Activated CD4-positive, alpha-beta T cell treated with anti-CD3 and anti-CD28 coated beads for 24 hours (primary cell): ENCODE data around the gene AFF2.

Experiments used
- DNase-seq, 2 donors: peaks; one replicate each; pipeline ENCODE4 v3.0.0-alpha.2; 2020; ENCODE audit warnings: low read depth in 2 of 2

The AFF2 gene

DNA sequence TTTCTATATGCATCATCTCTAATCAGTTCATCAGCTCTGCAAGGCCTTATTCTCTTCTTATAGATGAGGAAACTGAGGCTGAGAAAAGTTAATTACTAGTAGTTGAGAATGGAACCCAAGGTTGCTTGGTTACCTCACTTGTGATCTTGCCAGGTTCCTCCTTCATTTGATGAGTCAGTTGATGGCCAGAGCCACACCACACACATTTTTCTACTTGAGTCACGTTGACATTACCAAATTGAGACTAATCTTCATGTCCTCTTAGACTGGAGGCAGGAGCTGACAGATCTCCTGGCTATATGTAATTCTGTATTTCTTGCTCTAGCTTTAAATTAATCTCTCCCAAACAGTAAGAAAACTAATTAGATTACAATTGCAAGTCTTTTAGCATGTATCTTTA is 428.4 kb downstream of the AFF2 start:
- DNase-seq = no peak

DNA sequence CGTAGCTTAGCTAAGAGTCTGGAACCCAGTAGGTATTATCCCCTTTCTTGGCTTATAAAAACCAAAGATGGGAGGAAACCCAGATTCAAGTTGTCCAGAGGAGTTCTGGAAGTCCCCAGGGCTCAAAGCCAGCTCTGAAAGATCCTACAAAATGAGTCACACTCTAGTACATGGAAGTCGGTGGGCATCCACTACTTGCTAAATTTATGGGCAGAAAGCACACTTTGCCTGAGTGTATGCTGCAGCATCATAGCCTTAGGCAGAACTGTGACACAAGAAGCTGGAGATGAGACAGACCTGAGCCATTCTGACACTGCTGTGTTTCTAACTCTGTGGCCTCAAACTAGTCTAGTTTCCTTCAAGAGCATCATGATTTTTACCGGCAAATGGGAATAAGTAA is 429.3 kb downstream of the AFF2 start:
- DNase-seq = no peak

DNA sequence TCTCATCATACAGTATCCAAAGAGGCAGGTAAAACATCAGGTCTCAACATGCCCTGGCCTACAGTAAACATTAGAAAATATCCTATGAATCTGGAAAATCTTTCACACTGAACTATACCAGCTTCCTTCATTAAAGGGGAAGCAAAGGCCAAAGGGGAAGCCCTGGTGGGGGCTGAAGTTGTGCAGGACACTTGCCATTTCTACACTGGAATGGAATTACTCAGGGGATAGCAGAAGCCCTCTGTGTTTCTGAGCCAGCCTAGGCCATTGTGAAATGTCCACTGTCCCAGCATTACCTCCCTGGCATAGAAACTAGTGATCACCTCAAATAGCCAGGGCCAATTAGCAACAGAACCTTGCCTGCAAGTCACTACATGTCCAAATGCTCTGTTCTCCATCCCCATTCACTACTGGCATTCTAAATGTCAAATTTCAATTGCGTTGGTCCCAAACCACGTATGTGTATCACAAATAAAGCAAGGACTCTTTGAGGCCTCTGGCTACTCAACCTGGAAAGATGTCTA is 429.9 kb downstream of the AFF2 start:
- no peak for DNase-seq

DNA sequence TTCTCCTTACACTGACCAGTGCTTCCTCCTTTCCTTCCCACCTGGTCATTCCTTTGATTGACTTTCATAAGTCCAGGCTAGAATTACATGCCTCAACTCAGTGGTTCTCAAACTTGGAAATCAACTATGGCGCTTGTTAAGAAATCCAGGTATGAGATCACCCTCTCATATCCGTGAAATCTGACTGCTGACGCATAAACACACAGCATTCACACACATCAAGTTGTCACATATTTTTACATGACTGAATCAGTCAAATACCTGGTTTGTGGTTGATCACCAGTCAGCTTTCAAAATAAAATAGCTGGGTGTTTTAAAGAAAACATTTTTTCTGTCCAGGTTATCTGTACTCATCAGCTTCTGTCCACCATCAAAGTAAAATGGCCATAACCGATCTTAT is 433.5 kb downstream of the AFF2 start:
- no peak for DNase-seq

DNA sequence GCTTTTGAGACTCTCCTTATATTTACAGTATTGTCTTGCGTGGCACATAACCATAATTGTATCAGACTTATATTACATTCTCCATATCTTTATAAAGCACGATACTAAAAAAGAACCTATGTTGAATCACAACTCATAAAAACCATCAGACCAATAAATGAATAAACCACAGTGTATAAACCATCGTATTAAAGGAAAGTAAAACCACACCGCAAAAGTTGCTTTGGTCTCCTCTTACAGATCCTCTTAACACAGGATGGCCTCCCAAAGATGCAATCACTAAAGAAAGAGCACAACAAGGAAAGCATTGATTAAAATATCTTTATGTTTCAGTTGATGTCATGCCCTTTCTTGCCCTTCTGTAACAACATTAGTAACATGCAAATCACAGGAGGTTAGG is 437.9 kb downstream of the AFF2 start:
- DNase-seq = no peak

DNA sequence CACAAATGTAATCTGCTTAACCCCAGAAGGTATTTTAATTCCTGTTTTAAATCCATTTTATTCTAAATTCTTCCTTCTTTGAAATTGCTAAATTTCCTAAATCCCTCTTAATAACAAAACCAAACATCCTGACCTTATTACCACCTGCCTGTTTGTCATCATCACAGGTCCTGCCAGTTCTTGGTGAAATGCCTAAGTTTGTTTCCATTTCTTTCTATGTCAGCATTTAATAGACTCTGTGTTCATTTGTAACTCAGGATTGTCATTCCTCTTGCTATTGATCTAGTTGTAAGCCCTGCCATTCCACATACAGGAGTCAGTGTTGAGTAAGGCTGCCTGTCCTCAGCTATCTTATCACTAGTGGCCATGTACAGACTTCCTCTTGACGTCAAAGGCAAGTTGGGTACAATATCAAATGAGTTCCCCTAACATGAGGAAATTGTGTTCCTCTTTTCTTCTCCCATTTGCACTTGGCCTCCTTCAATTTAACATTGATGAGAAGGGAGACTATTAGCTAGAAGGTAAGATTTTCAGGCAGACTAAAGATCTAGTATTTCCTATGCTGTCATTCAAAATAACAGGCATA is 440.1 kb downstream of the AFF2 start:
- DNase-seq = no peak

DNA sequence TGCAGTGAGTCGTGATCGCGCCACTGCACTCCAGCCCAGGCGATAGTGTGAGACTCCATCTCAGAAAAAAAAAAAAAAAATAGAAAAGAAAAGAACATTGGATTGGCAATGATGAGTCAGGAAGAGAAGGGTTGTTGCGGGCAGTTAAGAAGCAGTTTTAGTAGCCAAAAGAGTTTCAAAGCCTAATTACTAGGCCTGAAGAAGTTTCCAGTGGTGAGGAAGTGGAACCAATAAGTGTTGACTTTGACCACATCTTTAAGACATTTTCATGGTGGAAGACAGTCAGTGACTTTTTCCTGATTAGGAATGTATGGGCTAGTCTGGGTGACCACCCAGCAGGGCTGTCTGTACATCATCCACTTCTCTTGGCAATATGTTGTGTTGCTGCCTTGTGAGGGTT is 442.3 kb downstream of the AFF2 start:
- no peak for DNase-seq

DNA sequence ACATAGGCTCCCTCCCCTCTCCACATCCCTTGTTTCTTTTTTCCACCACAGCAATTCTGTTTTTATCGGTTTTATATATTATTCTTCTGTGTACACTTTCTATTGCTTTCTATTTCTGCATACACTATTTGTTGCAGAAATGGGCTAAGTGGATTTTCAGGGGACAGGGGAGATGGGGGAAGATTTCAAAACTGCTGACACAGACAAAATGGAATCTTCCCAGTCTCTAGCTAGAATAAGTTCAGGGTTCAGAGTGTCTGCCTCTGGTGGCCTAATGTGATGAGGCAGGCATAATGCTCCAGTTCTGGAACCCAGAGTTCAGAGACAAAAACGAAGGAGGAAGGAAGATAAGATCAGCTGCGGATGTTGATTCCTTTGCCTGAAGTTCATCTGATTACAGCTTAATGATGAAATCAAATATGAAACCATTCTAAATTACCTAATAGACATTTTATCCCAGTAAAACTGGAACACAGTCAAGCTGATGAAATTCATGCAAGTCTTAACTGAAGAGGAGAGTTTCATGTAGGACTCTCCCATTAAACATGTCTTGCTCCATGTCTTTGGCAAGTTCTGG is 447.1 kb downstream of the AFF2 start:
- DNase-seq = no peak

DNA sequence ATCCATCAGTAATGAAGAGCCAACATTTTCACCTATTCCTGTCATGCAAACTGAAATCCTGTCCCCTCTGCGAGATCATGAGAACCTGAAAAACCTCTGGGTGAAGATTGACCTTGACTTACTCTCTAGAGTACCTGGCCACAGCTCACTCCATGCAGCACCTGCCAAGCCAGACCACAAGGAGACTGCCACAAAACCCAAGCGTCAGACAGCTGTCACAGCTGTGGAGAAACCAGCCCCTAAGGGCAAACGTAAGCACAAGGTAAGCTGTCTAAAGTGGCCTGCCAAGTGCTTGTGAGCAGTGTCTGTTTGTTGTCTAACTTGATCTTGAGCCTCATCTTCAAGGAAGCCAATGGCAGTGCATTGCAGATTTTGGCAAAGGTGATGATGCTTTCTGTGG is 455.9 kb downstream of the AFF2 start:
- DNase-seq = no peak

DNA sequence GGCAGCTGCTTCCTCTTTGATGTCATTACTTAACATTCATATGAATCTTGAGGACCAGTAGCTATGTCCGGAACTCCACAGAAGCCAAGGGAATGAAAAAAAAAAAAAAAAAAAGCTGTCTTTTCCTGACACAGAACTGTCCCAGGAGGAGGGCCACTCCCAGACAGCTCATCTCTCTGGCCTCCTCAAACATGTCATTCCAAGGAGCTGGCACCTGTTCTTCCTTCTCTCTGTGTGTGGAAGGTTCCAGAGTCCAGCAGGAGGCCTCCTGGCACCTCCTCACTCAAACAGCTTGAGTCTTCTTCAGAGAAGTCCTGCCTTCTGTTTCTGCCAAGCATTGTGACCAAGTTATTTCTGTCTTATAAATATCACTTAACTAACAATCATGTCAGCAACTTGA is 458.5 kb downstream of the AFF2 start:
- no peak for DNase-seq

DNA sequence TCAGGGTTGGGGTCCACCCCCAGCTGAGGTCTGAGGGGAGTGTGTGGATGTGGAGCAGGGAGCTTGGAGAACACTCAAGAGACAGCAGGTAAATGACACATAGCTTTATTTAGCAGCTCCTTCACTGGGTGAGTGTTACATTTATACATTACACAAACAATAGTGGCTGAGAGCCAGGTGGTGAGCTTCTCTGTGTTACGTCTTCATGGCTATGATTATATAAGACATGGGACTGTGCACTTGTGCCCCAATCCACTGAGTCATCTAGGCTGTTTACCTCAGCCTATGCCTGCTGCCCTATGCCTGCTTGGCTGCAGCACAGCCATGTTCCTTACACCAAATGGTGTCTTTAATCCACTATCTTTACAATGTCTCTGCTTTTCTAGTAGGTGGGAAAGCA is 459.6 kb downstream of the AFF2 start:
- DNase-seq = no peak

DNA sequence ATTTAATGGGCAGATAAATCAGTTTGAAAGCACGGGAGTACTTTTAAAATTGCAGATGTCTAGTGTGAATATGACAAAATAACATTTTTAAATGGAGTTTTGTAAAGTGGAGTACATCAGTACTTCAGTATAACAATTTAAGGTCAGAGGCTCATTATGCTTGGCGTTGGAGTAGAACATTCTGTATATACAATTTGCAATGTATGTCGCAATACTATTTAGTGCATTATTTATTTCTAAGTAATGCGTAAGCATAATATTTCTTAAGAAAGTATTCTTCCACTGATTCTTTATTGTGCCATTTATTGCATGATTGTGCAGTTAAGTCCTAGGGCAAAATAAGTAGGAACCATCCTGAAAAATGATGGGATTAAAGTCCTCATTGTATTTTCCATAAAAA is 461.6 kb downstream of the AFF2 start:
- no peak for DNase-seq

DNA sequence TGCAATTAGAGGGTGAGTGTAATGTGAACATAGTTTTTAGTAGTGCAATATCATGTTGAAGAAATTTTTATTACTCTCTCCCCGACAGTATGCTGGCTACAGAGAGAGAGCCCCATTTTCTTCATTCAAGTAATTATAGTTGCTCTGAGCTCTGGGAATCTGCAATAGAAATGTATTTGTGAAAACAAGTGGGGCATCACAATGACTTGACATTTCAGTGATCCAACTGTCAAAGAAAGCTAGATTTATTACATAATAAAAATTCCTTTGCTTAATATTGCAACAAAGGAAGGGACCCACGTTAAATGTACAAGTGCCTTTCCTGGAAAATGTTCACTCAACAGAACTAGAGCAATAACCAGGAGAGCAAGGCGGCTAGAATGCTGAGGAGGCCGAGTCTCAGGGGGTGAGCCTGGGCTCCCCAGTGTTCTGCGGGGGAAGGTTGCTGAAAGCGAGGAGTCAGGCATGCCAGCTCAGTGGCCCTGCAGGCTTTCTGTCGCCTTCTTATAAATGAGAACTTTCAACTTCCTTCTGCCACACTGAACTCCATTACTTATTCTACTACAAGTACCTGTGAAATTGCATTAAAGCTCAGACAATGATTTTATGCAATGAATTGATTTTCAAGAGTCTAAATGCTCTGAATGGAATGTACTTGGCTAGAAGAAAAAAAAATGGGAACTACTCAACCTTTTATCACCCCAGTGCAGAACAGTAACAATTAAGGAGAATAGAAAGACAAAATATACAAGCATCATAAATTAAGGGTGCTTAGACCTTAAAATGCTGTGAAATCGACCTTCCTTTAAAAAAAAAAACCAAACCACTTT is 476.4 kb downstream of the AFF2 start:
- DNase-seq = no peak

DNA sequence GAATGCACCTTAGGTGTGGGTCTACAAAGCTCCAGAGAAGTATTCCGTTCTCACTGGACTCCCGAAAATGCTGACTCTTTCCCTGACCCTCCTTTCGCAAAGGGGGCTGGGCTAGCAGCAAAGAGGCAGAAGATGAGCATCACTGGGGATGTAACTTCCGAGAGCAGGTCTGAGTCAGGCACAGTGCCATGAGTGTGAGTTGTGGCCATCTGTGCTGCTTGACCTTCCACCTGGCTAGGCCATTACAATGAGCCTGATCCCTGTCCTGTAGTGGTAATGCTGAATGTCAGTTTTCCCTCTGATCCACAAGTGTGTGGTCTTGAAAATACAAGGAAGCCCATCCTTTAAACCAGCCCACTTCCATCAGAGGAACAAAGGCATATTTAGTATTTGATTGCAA is 479.4 kb downstream of the AFF2 start:
- DNase-seq = no peak

DNA sequence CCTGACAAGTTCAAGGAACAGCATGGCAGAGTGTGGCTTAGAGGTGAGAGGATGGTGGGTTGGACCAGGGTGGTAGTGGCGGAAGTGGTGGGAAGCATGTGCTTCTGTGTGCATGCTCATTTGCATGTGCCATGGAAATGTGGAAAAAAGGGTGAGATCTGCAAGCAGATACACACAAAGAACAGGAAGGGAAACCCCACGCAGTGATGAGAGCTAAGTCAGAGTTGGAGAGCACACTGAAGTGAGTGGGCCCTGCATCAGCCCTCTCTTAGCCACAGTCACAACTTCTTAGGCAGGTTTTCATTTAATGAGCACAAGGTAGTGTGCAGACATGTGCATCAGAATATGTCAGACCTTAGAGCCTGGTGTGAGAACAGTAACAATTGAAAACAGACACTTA is 483.8 kb downstream of the AFF2 start:
- no peak for DNase-seq

DNA sequence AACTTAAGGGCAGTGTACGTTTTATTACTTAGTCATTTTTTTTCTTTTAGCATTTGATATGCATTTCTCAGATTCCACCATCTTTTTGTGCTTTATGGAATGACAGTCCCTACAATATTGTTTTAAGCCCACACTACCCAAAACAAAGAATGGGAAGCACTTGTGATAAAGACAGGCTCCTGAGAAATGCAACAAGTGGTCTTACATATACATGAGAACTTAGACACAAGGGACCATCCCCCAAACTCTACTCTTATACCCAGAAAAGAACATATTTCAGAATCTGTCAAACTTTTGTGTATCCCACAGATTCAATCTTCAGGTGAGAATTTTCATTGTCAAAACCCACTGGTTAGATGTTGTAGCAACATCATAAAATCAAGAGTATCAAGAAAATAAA is 491.1 kb downstream of the AFF2 start:
- no peak for DNase-seq

DNA sequence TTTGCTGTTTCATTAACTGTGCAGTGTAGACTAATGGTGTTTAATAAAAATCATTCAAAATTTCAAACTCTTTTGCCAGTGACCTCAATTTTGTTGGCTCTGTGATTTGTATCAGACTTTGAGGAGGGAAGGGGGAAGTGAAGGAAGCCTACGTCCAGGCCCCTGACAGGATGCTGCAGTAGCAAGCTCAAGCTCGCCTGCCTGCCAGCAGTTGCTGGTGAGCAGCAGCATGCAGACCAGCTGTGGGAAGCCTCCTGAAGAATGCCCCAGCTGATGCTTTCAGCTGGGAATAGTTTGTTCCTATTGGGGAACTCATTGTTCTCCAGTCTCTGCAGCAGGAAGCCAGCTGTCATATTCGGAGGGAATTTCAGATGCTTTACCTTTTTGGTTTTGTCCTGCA is 495.2 kb downstream of the AFF2 start:
- no peak for DNase-seq

DNA sequence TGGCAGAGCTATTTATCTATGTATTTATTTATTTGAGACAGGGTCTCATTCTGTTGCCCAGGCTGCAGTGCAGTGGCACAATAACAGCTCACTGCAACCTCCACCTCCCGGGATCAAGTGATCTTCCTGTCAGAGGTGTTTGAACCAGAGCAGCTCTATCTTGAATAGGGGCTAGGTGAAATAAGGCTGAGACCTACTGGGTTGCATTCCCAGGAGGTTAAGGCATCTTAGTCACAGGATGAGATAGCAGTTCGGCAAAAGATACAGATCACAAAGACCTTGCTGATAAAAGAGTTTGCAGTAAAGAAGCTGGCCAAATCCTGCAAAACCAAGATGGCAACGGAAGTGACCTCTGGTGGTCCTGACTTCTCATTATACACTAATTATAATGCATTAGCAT is 501.9 kb downstream of the AFF2 start:
- DNase-seq = no peak

DNA sequence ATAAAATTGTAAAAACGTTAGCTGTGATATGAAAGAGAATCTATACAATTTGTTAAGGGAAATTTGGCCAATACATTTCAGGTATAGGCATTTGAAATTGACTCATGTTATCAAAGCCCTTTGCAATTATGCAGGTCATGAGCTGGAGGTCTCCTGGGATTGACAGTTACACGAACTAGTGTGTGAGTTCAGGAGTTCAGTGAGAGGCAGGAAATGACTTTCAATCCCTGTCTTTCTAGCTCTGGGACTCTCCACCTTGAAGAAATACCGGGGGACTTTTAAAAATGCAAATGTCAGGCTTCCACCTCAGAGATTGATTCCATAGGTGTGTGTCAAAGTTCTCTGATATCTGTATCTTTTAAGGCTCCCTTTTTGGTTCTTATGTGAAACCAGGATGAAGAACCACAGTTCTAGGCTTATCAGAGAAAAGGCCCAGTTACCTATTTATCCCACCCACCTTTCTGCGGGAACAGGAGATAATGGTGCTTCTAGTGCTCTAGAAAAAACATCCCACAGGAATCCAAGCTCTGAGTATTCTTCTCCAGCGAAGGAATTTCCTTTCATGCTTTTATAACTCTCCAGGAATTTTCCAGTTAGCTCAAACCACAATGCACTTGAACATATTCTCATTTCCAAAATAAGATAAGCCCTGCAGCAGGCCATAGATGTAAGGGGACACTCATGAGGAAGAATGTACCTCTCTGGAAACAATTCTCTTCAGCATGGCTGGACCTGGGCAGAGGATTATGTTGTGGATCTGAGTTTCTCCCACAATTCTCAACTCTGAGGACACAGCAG is 503.6 kb downstream of the AFF2 start:
- DNase-seq = no peak

DNA sequence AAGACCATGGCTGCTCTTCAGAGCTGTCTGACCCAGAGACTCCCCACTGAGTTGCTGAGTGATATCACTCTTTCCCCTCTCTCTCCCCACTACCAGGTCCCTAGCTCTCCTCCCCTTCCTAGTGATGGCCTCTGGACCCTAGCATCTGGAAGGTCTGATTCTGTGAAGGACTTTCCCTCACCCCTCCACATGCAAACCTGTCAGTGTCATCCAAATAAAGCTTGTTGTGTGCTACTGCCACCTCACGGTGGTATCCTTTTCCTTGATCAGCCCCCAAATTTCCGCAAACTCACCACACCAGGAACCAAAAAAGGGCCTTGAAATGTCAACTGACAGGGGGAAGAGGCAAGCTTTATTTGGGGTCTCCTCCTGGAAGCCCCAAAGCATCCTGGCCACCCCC is 504.5 kb downstream of the AFF2 start:
- no peak for DNase-seq

DNA sequence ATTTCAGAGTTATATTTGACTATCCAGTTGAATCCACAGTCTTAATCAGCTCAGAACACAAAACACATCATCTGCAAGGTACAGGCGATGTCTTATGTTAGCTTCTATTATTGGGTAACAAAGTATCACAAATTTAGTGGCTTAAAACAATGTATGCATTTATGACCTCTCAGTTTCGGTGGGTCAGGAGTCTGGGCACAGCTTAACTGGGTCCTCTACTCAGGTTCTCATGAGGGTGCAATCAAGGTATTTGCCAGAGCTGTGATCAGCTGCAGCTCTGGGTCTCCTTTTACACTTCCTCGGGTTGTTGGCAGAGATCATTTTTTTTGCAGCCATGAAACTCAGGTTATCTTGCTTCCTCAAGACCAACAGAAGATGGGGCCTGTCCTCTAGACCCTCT is 505.8 kb downstream of the AFF2 start:
- DNase-seq = no peak

DNA sequence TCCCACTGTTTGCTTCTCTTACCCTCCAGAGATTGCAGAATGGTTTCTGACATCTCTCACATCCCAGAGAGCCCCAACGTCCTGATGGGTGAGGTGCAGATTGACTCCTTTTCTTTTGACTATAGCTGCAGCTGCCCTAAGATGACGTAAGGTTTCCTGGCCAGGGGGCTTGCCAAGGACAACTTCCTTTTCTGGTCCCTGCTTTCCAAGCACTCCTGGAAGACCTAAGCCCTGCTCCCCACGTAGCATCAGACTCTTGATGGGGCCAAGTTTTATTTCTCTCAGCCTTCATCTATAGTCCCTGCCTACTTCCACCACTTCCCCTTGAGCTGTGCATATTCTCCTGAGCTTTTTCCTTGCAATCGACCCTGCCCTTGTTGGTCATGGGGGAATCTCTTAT is 507.0 kb downstream of the AFF2 start:
- no peak for DNase-seq
